Natural killer cell (primary cell): ENCODE results near the gene VANGL1. TPM values are rescaled to one million over a fixed set of nuclear protein-coding genes. Genes with fewer than 3 reads are reported as not detected.

Experiments used
- ATAC-seq, 3 donors: fragments of 150-1000 bp in 2 of 3; fragments of 200-7000 bp in 1 of 3; cut with Tn5 transposase; 1 replicate in 1 of 3; 2 replicates in 2 of 3; pipeline ENCODE4 v1.10.0; 2021; ENCODE audit warnings: mild to moderate bottlenecking in 2 of 3, moderate library complexity in 2 of 3
- DNase-seq, 2 donors: peaks; one replicate each; pipeline versions ENCODE4 v3.0.0 to v3.0.0-alpha.2; 2013 to 2021; ENCODE audit warnings: mixed read lengths in 1 of 2
- H3K27ac ChIP-seq: one replicate; pipeline ENCODE4 v1.5.1; 2013; ENCODE audit warnings: mild to moderate bottlenecking, low read length
- H3K27me3 ChIP-seq: one replicate; pipeline ENCODE4 v1.6.1; 2013; ENCODE audit warnings: low read length; ENCODE audit not compliant: control insufficient read depth, insufficient read depth
- H3K36me3 ChIP-seq: one replicate; pipeline ENCODE4 v1.6.1; 2013; ENCODE audit warnings: low read length; ENCODE audit not compliant: control insufficient read depth, insufficient read depth
- H3K4me1 ChIP-seq: one replicate; pipeline ENCODE4 v1.6.1; 2013; ENCODE audit warnings: low read length; ENCODE audit not compliant: control insufficient read depth, insufficient read depth
- H3K4me3 ChIP-seq: one replicate; pipeline ENCODE4 v1.5.1; 2013; ENCODE audit warnings: low read length
- H3K9me3 ChIP-seq: one replicate; pipeline ENCODE4 v1.6.1; 2013; ENCODE audit warnings: low read length; ENCODE audit not compliant: control insufficient read depth, insufficient read depth
- H3K27ac Mint-ChIP-seq, 2 donors: one replicate each; pipeline ENCODE4 v1.8.0; 2022; ENCODE audit warnings: mild to moderate bottlenecking in 2 of 2, mixed read lengths in 2 of 2, moderate library complexity in 1 of 2
- H3K27me3 Mint-ChIP-seq, 2 donors: one replicate each; pipeline ENCODE4 v1.8.0; 2022; ENCODE audit warnings: low read depth in 2 of 2, mixed read lengths in 2 of 2
- H3K36me3 Mint-ChIP-seq: one replicate; pipeline ENCODE4 v1.8.0; 2022; ENCODE audit warnings: mixed read lengths
- H3K4me1 Mint-ChIP-seq, 2 donors: one replicate each; pipeline ENCODE4 v1.8.0; 2022; ENCODE audit warnings: mixed read lengths in 2 of 2
- H3K4me3 Mint-ChIP-seq: one replicate; pipeline ENCODE4 v1.8.0; 2022; ENCODE audit warnings: mild to moderate bottlenecking, moderate library complexity, mixed read lengths
- H3K9me3 Mint-ChIP-seq, 2 donors: one replicate each; pipeline ENCODE4 v1.8.0; 2022; ENCODE audit warnings: mixed read lengths in 2 of 2
- CTCF ChIP-seq: fragments of 200-600 bp; IDR thresholded peaks from one replicate; pipeline ENCODE4 v1.8.0; 2022; ENCODE audit warnings: antibody characterized with exemption
- WGBS: methylation state at CpG from one replicate; pipeline ENCODE4 v1.1.7; 2013; ENCODE audit warnings: missing lambda C conversion rate; ENCODE audit not compliant: insufficient coverage; 5-methylcytosine and 5-hydroxymethylcytosine counted together
- intact Hi-C: fragments of 100-400 bp; cut with micrococcal nuclease; formaldehyde crosslinking; loops from one replicate; pipeline ENCODE4 v1.14.2; 2022
- total RNA-seq, 4 donors: library from RNA; stranded (reverse); fragments of 120-200 nt in 1 of 4; gene quantifications; one replicate each; pipeline versions ENCODE4 v1.2.3 to v1.2.4, GENCODE V29; 2013 to 2022

The VANGL1 gene
- total RNA-seq, 3 donors from 2014 or later (not counting 1 experiment from before 2014, with no cell fraction given), result 6.4 to 14.8 (median 10.3) TPM

GRCh38 chr1:115654663-115655305 is 13.0 kb downstream of the VANGL1 start:
- no peak overlapping the region for H3K27ac ChIP-seq
- no peak overlapping the region for H3K4me3 ChIP-seq
- peaks cover 7% of the 10 kb centered on the region for H3K4me1 ChIP-seq
- H3K9me3 ChIP-seq, result no peaks in the 10 kb centered on the region
- TF ChIP-seq CTCF, result no peak
- H3K36me3 ChIP-seq, result peaks cover 5% of the 10 kb centered on the region
- peak overlapping the region; percentile 71 to 84 for H3K27ac Mint-ChIP-seq
- no peaks in the 10 kb centered on the region for H3K27me3 Mint-ChIP-seq
- intact Hi-C loops, result no loop called here
- ATAC-seq (peak in 1 of 3 donors; percentile 53), DNase-seq (no peak)
- no peaks in the 10 kb centered on the region for H3K27me3 ChIP-seq
- H3K36me3 Mint-ChIP-seq, result no peaks in the 10 kb centered on the region
- peaks cover 18 to 20% of the 10 kb centered on the region in 2 donors for H3K4me1 Mint-ChIP-seq
- WGBS, result 46% methylated on average over 10 of the region's 14 CpGs
- H3K9me3 Mint-ChIP-seq, result no peaks in the 10 kb centered on the region
- peak overlapping the region; percentile 63 for H3K4me3 Mint-ChIP-seq

- ATAC-seq, result peak in 1 of 3 donors; percentile 73
- 51% methylated on average over 7 of the region's 7 CpGs for WGBS
- Mint-ChIP-seq H3K4me1 (peaks cover 18 to 20% of the 10 kb centered on the region in 2 donors), H3K9me3 (no peaks in the 10 kb centered on the region), H3K27ac (peak overlapping the region; percentile 71 to 84), H3K4me3 (peak overlapping the region; percentile 17), H3K36me3 (no peaks in the 10 kb centered on the region), H3K27me3 (no peaks in the 10 kb centered on the region)
- Histone ChIP-seq H3K4me1 (peaks cover 5% of the 10 kb centered on the region), H3K27ac (no peak overlapping the region), H3K9me3 (no peaks in the 10 kb centered on the region), H3K36me3 (peaks cover 10% of the 10 kb centered on the region), H3K27me3 (no peaks in the 10 kb centered on the region), H3K4me3 (no peak overlapping the region)
- DNase-seq, result no peak
- intact Hi-C loops, result no loop called here
- TF ChIP-seq CTCF, result no peak
These were observed 13.5 kb downstream of the VANGL1 start for GRCh38 chr1:115655306-115655663.

DNA sequence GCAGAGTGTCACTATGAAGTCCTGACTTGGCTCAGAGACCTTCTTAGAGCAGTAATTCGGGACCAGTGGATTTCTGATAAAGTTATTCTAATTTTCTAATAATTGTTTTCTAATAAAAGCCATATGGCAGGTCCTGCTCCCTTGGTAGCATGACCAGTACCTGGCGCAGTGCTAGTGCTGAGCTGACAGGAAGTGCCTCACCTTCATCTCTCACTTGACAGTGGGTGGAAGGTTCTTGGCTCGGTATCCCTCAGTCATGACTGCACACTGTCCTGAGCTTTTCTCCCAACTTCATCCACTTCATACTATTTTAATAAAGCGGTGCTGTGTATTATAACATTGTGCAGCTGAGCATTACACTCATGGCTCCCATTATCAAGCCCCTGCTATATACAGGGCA is 14.1 kb downstream of the VANGL1 start:
- DNase-seq, result no peak
- Mint-ChIP-seq H3K4me1 (peaks cover 18 to 20% of the 10 kb centered on the region in 2 donors), H3K36me3 (no peaks in the 10 kb centered on the region), H3K9me3 (no peaks in the 10 kb centered on the region), H3K27me3 (no peaks in the 10 kb centered on the region), H3K27ac (peak overlapping the region; percentile 71 to 84), H3K4me3 (no peak overlapping the region)
- Histone ChIP-seq H3K4me3 (no peak overlapping the region), H3K4me1 (peaks cover 5% of the 10 kb centered on the region), H3K27ac (no peak overlapping the region), H3K36me3 (peaks cover 14% of the 10 kb centered on the region), H3K27me3 (no peaks in the 10 kb centered on the region), H3K9me3 (no peaks in the 10 kb centered on the region)
- 94% methylated on average over 3 of the region's 4 CpGs for WGBS
- intact Hi-C loops, result no loop called here
- ATAC-seq, result no peak
- TF ChIP-seq CTCF, result no peak
